Renal pelvis (tissue), 4 donors: ENCODE measurements around the gene FLT3LG. TPM values are rescaled to one million over a fixed set of nuclear protein-coding genes. Genes with fewer than 3 reads are reported as not detected.
A peak's percentile ranks its signal among the peaks of the same experiment; 100 is the strongest.

Experiments
- DNase-seq: peaks from one replicate; pipeline ENCODE4 v3.0.0-alpha.2; 2013
- polyA plus RNA-seq, 3 donors: library from polyadenylated mRNA; unstranded; fragments of 120-200 nt; gene quantifications; one replicate each; pipeline ENCODE4 v1.2.1, GENCODE V29; 2013; ENCODE audit not compliant: insufficient read length in 3 of 3

The FLT3LG gene
- polyA plus RNA-seq, 3 donors, result 3.1 to 5.1 (median 5.1) TPM

DNA sequence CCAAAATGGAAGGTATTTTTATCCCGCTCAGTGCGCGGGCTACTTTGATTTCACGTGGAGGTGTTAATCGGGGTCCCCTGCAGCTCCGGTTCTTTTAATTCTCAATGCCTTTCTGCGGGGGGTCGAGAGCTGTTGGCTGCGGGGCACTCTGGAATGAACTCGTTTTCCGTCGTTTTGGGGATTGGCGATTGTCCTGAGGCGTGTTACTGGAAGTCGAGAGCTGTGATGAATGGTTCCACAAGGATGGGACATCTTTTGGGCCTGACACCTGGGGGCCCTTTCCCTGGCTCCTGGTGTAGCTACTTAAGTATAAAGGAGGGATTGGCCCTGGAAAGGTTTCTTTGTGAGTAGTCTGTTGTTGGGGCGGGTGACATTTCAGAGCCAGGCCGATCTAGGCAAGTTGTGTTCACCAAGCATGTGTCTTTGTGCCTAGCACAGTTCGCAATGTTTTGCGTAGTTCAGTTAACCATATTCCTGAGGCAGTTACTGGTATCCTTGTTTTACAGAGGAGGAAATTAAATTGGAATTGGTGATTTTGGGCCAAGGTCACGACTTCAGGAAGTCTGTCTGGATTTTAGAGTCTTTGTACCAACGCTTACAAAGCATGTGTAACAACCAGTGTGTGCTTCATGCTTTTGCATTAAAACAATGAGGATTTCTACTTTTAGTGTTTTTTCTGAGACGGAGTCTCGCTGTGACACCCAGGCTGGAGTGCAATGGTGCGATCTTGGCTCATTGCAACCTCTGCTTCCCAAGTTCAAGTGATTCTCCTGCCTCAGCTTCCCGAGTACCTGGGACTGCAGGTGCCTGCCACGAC is 14.2 kb downstream of the FLT3LG start:
- no peak for DNase-seq

DNA sequence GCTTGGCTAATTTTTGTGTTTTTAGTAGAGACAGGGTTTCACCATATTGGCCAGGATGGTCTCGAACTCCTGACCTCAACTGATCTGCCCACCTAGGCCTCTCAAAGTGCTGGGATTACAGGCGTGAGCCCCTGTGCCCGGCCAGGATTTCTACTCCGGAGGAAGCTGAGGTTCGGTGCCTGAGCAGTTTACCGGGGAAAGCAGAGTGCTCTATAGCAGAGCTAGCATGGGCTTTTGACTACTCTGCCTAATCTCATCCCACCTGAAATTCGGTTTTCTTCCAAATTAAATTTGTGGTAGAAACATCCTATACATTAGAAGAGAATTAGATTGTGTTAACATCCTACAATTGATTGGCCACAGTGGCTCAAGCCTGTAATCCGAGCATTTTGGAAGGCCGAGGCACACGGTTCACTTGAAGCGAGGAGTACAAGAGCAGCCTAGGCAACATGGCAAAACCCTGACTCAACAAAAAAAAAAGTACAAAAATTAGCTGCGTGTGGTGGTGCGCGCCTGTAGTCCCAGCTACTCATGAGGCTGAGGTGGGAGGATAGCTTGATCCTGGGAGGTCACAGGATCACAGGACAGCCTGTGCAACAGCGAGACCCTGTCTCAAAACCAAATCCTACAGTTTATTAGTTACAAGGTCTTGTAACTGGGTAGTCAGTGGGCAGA is 15.0 kb downstream of the FLT3LG start:
- DNase-seq, result no peak

DNA sequence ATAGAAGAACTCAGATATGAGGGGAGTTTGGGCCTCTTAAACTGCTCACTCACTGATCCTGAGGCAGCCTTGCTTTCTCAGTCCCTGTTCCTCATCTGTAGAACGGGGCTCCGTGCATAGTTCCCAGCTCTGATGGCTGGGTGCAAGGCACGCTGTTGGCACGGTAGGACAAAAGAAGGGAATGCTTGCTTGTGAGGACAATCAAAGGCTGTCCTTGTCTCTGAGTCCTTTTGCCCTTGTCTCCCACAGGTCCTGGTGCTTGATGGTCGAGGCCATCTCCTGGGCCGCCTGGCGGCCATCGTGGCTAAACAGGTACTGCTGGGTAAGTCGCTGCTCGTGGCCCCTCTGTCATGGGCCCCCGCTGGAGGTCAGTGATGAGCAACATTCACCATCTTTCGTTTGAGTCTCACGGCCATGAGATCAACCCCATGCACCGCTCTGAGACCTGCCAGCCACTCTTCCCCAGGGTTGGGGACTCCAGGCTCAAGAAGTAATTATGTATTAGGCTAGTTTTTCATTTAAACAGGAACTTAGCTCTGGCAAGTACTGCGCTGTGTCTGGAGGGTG is 15.7 kb downstream of the FLT3LG start:
- DNase-seq, result no peak

DNA sequence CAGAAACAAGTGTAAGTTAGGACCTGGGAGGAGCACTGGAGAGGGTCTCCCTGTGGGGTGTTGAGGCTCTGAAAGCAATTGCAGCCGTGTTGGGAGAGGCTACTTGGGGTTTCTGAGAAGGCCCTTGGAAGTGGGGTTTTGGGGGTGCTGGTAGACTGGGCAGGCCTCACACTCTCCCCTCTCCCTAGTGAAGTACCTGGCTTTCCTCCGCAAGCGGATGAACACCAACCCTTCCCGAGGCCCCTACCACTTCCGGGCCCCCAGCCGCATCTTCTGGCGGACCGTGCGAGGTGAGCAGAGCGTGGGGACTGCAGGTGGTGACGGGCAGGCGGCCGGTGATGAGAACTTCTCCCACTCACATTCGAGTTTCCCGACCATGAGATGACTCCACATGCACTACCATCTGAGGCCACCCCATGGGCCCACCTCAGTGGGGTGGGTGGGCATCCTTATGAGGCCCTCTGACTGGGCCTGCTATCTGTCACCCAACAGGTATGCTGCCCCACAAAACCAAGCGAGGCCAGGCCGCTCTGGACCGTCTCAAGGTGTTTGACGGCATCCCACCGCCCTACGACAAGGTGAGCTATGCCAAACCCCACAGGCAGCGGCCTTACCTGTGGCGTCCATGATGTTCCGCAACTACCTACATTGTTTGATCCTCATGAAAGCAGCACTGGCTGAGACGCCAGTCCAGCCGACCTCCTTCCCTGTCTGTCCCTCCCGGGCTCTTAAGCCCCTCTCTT is 16.4 kb downstream of the FLT3LG start:
- no peak for DNase-seq

DNA sequence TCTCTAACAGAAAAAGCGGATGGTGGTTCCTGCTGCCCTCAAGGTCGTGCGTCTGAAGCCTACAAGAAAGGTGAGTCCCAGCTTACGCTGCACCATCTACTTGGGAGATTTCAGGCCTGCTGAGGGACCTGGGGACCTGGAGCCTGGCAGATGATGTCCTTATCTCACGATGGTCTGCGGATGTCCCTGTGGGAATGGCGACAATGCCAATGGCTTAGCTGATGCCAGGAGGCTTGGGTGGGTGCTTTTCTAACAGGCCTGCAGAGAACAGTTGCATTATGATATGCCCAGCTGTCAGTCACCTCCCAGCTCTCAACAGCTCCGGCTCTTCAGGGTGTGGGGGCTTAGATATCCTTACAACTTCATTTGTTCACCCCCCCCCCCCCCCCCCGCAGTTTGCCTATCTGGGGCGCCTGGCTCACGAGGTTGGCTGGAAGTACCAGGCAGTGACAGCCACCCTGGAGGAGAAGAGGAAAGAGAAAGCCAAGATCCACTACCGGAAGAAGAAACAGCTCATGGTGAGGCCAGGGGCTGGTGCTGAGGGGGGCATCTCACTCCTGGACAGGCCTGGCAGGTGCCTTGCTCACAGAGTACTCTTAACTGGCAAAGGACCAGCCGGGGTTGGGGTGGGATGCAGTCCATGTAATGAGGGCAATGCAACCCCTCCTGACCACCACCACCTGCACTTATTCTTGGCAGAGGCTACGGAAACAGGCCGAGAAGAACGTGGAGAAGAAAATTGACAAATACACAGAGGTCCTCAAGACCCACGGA is 17.2 kb downstream of the FLT3LG start:
- no peak for DNase-seq

DNA sequence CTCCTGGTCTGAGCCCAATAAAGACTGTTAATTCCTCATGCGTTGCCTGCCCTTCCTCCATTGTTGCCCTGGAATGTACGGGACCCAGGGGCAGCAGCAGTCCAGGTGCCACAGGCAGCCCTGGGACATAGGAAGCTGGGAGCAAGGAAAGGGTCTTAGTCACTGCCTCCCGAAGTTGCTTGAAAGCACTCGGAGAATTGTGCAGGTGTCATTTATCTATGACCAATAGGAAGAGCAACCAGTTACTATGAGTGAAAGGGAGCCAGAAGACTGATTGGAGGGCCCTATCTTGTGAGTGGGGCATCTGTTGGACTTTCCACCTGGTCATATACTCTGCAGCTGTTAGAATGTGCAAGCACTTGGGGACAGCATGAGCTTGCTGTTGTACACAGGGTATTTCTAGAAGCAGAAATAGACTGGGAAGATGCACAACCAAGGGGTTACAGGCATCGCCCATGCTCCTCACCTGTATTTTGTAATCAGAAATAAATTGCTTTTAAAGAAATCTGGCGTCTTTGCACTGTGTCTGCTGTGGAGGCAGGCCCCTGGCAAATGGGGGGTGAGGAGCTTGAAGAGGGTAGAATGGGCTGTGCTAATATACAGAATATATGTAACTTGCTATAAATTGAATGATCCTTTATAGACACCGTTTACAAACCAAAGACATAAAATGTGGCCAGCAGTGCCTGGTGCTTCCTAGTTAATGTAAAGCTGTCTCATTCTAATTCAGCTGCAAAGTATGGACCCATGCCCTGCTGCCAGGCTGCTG is 18.0 kb downstream of the FLT3LG start:
- DNase-seq, result no peak

DNA sequence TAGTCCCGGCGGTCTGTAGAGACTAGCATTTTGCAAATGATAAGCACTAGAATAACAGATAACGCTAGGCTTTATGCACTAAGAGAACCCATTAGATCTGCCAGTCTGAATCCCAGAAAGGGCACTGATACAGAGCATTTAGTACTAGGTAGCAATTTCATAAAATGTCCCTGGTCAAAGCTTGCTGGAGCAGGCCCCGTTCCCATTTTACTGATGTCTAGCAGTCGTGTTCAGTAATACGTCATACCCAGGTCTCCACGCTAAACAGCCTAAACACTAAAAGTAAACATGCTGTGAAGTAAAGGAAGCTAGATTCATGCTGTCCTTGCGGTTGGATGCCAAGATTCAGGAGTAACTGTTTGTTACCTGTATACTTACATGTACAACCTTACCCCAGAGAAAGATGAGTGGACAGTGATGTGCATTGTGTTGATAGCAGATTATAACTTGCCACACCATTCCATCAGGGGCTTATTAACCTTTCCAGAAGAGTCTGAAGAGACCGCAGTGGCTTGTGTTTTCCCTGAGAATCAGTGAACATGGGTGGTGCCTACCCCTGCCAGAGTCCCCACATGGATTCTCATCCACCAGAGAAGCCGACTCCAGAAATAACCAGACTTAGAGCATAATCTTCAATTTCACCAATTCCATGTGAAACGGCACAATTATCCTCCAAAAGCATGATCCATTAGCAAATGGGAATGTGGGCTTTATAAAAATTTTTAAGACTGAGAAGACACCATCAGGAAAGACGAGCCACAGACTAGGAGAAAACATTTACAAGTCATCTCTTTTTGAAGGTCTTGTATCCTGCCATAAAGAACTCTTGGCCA is 18.8 kb downstream of the FLT3LG start:
- DNase-seq, result no peak

DNA sequence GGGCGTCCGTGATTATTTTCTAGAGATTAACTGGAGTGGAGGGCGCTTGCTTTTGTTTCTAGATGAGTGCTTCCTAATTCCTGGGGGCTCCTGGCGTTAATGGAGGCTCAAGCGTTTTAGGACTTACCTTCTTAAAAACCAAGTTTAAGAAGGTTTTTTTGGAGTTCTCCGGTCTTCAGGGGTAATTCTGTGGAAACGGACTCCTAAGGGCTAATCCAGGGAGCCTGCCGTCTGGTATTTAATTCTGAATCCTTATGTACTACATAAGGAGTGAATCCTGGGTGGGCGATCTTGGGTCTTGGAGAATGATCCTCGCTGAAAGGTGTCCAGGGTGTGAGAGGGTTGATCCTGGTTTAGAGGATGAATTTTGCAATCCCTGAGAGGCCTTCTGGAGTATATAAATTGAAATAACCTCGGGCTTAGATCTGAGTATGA is 22.6 kb downstream of the FLT3LG start:
- no peak for DNase-seq

DNA sequence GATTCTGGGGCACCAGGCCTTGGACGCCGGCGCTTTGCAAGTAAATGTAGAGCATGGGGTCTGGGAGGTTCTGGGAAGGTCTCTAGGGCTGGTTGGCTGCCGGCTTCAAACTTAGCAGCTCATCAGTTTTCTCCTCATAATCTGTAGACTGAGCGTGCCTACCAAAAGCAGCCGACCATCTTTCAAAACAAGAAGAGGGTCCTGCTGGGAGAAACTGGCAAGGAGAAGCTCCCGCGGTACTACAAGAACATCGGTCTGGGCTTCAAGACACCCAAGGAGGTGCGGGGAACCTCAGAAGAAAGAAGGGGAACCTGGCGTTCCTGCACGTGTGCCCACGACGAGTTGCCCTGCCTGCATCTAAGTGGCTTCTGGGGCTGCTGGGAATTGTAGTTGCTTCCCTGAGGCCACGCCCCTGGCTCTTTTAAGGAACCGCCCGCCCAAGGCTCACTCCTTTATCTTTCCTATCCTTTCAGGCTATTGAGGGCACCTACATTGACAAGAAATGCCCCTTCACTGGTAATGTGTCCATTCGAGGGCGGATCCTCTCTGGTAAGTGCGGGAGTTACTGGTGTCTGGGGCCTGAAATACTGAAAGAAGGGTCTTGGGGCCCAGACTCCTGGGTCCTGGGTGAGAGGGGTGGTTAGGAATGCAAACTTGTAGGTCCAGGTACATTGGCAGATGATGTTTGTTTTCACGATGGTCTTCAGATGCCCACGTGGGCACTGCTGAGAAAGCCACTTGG is 23.2 kb downstream of the FLT3LG start:
- DNase-seq, result no peak

DNA sequence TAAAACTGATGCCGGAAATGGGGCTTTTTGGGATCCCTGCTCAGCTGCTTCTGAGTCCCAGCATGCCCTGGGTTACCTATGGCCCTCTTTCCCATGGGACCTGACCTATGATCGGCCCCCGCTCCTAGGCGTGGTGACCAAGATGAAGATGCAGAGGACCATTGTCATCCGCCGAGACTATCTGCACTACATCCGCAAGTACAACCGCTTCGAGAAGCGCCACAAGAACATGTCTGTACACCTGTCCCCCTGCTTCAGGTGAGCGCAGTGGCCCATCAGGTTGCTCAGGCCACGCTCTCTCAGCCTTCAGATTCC is 23.7 kb downstream of the FLT3LG start:
- no peak for DNase-seq

DNA sequence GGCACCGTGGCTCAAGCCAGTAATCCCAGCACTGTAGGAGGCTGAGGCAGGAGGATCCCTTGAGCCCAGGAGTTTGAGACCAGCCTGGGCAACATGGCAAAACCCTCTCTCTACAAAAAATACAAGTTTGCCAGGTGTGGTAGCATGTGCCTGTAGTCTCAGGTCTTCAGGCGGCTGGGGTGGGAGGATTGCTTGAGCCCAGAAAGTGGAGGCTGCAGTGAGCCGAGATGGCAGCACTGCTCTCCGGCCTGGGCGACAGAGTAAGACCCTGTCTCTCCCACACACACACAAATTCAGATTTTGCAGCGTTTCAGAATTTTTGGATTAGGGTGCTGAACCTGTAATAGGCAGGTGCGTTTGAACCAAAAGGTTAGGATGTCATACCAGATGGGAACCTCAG is 24.5 kb downstream of the FLT3LG start:
- DNase-seq, result no peak

DNA sequence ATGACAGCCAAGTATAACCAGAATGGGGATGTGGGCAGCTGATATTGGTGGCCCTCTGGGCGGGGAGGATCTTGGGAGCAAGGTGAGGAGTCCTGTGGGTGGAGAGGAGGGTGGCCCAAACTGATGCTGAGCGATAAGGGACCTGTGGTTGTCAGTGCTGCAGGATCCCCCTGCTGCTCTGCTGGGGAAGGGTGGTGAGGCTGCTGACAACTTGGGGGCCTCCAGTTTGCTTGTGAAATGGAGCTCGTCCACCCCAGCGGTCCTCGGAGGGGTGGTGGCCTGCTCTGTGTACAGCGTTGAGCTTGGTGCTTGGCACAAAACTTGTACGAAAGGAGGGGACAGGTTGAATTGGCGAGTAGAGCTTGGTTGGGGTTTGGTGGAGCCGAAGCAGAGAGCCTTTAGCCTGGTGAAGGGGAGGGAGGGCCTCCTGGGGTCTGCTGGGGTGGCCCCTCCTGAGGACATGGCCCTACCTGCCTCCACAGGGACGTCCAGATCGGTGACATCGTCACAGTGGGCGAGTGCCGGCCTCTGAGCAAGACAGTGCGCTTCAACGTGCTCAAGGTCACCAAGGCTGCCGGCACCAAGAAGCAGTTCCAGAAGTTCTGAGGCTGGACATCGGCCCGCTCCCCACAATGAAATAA is 25.1 kb downstream of the FLT3LG start:
- no peak for DNase-seq

DNA sequence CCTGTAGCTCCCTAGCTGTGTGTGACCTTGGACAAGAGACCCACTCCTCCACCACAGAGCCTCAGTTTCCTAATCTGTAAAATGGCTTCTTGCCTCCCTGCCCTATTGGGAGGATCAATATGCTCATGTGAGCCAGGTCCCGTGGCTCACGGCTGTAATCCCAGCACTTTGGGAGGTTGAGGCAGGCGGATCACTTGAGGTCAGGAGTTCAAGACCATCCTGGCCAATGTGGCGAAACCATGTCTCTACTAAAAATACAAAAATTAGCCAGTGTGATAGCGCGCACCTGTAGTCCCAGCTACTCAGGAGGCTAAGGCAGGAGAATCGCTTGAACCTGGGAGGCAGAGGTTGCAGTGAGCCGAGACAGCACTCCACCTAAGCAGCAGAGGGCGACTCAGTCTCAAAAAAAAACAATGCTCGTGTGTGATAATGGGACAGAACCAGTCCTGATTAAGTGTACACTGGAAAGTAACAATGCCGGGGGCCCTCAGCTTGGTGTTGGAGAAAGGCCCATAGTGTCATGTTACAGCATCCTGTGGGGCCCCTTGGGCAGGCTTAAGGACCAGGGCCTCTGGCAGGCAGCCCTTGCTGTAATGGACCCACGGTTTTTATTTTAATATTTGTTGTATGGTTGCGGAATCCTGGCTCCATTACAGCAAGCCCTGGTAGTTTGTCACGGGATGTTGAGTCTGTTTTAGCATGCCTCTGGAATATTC is 29.0 kb downstream of the FLT3LG start:
- DNase-seq, result peak; percentile 74

DNA sequence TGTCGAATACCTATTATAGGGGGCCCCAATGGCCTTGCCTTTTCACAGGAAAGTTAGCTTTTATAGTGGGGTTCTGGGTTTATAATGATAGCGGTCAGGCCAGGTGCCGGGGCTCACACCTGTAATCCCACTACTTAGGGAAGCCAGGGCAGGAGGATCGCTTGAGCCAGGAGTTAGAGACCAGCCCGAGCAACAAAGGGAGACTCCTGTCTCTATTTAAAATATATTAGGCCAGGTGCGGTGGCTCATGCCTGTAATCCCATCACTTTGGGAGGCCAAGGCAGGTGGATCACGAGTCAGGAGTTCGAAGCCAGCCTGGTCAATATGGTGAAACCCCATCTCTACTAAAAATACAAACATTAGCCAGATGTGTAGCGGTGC is 29.6 kb downstream of the FLT3LG start:
- no peak for DNase-seq

DNA sequence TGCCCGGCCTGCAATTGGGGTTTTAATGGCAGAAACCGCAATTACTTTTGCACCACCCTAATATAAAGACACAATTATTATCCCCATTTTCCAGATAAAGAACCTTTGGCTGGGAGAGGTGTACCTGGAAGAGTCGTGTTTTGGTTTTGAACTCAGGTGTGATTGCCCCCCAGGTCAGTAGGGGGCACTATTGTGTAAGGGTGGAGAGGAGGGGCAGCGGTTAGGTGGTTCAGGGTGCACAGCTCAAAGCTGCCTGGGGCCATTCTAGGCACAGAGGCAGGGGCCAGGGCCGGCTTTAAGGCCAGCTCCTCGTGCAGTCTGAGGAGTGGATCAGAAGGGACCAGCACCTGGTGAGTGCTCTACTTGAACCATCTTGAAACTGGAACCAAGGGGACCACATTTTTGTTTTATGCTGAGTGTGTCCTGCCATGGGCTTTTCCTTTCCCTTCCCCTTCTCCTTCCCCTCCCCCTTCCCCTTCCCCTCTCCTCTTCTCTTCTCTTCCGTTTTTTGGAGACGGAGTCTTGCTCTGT is 32.6 kb downstream of the FLT3LG start:
- peak; percentile 54 for DNase-seq

DNA sequence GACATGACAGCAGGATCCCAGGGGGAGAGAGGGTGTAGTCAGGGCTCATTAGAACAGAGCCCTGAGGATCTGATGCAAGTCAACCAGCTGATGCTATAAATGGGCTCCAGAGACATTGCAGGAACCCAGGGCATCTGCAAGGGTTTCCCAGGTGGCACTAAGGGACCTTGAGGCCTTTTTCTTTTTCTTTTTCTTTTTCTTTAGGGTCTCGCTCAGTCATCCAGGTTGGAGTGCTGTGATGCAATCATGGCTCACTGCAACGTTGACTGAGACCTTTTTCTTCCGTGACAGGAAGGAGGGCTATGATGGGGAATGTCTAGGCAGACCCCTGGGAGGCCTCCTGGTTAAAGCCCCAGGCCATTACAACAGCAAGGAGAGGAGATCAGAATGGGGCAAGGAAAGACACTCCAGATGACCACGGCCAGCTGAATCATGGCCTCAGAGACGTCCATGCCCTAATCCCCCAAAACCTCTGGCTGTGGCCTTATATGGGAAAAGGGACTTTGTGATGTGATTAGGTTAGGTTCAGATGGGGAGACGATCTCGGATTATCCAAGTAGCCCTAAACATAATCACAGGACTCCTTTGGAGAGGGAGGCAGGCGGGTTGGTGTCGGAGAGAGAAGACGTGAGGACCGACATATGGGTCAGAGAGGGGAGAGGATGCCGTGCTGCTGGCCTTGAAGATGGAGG is 33.9 kb downstream of the FLT3LG start:
- no peak for DNase-seq
